Vagina (tissue), 2 donors: ENCODE data around the gene IL1RAPL1. TPM values are rescaled to one million over a fixed set of nuclear protein-coding genes. Genes with fewer than 3 reads are reported as not detected.

Source experiments
- DNase-seq, 2 donors: peaks; one replicate each; pipeline ENCODE4 v3.0.0-alpha.2; 2017; ENCODE audit errors: extremely low spot score in 2 of 2
- H3K27ac ChIP-seq: fragments of 200-600 bp; sonication (generic); one replicate; pipeline ENCODE4 v1.5.1; 2019
- H3K27me3 ChIP-seq: fragments of 200-600 bp; sonication (generic); one replicate; pipeline ENCODE4 v1.5.1; 2019
- H3K36me3 ChIP-seq, 2 donors: fragments of 200-600 bp; sonication (generic); one replicate each; pipeline ENCODE4 v1.5.1; 2017 to 2019
- H3K4me1 ChIP-seq: fragments of 200-600 bp; sonication (generic); one replicate; pipeline ENCODE4 v1.5.1; 2019
- H3K4me3 ChIP-seq, 2 donors: fragments of 200-600 bp; sonication (generic); 1 replicate in 1 of 2; 2 replicates in 1 of 2; pipeline ENCODE4 v1.5.1; 2016 to 2019
- H3K9me3 ChIP-seq: fragments of 200-600 bp; sonication (generic); one replicate; pipeline ENCODE4 v1.5.1; 2019
- POLR2A ChIP-seq, 2 donors: fragments of 450-650 bp; IDR thresholded peaks; one replicate each; pipeline ENCODE4 v1.6.1; 2017; ENCODE audit warnings: antibody characterized with exemption in 2 of 2, mild to moderate bottlenecking in 2 of 2, moderate library complexity in 2 of 2
- POLR2AphosphoS5 ChIP-seq, 2 donors: sonication (generic); formaldehyde crosslinking; IDR thresholded peaks; one replicate each; pipeline ENCODE4 v1.9.0; 2017; ENCODE audit warnings: antibody characterized with exemption in 2 of 2, mild to moderate bottlenecking in 2 of 2, low read depth in 1 of 2; ENCODE audit not compliant: insufficient read depth in 1 of 2
- intact Hi-C: fragments of 100-400 bp; cut with DNase I; formaldehyde crosslinking; loops from one replicate; pipeline ENCODE4 v1.15.1; 2023
- total RNA-seq: library from RNA; depleted of rRNA; stranded (reverse); fragments of >200 nt; gene quantifications from one replicate; pipeline ENCODE4 v1.2.3, GENCODE V29; 2016
- TF ChIP-seq, protein P1 (sequence below), 3 experiments: fragments of 450-650 bp in 2 of 3; fragments of 200-600 bp in 1 of 3; sonication (generic) in 1 of 3; IDR thresholded peaks; one replicate each; pipeline ENCODE4 v1.5.1; 2017 to 2019; ENCODE audit warnings: antibody characterized with exemption in 3 of 3, mild to moderate bottlenecking in 2 of 3, moderate library complexity in 2 of 3

Gene IL1RAPL1
- total RNA-seq, 1 donor from 2014 or later, result not detected

DNA sequence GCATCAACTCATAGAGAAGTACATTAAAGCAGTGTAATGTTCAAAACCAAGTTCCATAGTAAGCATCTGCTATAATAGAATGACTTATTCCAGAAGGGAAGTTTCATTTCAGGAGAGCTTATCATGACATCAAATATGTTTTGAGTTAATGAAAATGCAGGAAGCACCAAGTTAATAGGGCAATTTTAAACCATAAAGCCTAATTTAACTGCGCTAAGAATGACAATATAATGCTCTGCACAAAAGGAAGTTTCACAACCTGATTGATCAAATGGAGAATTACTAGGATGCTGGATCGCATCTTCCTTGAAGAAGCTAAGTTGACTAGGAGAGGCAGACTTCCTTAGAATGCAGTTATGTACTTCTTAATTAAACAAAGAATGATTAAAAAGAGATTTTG, 1211.2 kb downstream of the IL1RAPL1 start:
- no peaks in the 10 kb centered on the region for H3K36me3 ChIP-seq
- intact Hi-C loops, result no loop called here
- H3K4me3 ChIP-seq, result no peak overlapping the region
- no peak for DNase-seq
- H3K4me1 ChIP-seq, result no peaks in the 10 kb centered on the region
- H3K9me3 ChIP-seq, result no peaks in the 10 kb centered on the region
- TF ChIP-seq, protein P1, sequence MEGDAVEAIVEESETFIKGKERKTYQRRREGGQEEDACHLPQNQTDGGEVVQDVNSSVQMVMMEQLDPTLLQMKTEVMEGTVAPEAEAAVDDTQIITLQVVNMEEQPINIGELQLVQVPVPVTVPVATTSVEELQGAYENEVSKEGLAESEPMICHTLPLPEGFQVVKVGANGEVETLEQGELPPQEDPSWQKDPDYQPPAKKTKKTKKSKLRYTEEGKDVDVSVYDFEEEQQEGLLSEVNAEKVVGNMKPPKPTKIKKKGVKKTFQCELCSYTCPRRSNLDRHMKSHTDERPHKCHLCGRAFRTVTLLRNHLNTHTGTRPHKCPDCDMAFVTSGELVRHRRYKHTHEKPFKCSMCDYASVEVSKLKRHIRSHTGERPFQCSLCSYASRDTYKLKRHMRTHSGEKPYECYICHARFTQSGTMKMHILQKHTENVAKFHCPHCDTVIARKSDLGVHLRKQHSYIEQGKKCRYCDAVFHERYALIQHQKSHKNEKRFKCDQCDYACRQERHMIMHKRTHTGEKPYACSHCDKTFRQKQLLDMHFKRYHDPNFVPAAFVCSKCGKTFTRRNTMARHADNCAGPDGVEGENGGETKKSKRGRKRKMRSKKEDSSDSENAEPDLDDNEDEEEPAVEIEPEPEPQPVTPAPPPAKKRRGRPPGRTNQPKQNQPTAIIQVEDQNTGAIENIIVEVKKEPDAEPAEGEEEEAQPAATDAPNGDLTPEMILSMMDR (IDR thresholded peaks at IDR 0.05), result no peak
- TF ChIP-seq POLR2A (IDR thresholded peaks at IDR 0.05) (no peak), POLR2AphosphoS5 (IDR thresholded peaks at IDR 0.05; ENCODE audit: insufficient read depth in 1 of 2, low read depth in 1 of 2) (no peak)
- no peak overlapping the region for H3K27ac ChIP-seq
- no peaks in the 10 kb centered on the region for H3K27me3 ChIP-seq

DNA sequence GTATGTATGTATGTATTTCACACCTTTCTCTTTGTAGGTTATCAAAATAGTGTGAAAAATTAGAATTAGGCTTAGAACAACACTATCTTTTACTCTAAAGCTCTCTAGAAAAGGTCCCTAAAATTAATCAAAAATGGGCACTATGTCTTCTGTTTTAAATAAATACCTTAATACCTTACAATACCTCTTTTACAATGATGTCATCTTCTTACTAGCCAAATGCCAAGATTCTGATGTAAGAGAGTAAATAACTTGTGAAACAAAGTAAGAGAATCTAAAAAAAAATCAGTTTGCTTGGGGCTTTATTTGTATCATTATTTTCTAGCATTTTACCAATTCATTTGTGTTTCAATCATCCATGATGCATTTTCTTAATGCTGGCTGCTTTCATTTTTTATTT, 1225.9 kb downstream of the IL1RAPL1 start:
- TF ChIP-seq, protein P1 (IDR thresholded peaks at IDR 0.05), result no peak
- TF ChIP-seq POLR2AphosphoS5 (IDR thresholded peaks at IDR 0.05; ENCODE audit: insufficient read depth in 1 of 2, low read depth in 1 of 2) (no peak), POLR2A (IDR thresholded peaks at IDR 0.05) (no peak)
- no peak for DNase-seq
- intact Hi-C loops, result no loop called here
- H3K36me3 ChIP-seq, result no peaks in the 10 kb centered on the region
- H3K9me3 ChIP-seq, result no peaks in the 10 kb centered on the region
- H3K27me3 ChIP-seq, result no peaks in the 10 kb centered on the region
- H3K4me1 ChIP-seq, result no peaks in the 10 kb centered on the region
- H3K4me3 ChIP-seq, result no peak overlapping the region
- H3K27ac ChIP-seq, result no peak overlapping the region

DNA sequence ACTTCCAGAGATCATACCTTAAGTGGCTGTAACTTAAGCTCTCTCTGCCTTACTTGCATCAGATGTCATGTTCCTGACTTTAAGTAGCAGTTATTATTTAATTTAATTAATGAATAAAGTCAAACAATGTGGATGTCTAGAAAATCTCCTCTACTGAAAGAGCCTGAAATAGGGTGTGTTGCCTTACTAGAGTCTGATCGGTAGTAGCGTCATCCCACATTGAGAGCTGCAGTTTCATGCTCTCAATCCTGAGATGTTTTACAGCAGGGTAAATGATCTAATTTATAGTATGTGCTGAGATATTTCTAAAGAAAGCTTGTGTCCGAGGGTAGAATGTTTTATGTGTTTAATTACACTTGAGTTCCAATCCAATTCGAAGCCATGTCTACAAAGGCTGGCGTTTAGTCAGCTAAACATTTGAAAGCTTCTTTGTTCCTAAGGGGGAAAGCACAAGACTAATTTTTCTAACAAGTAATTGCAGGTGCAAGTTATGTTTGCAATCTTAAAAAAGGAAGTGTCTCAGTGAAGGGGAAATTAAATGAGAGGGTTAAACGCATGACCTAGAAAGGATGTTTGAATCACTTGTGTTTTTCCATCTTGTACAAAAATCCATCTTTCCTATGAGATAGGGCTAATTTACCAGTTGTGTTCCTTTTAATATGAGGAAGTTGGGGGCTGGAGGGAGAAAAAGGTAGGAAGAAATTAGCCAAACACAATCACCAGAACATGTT, 1237.1 kb downstream of the IL1RAPL1 start:
- H3K27me3 ChIP-seq, result no peaks in the 10 kb centered on the region
- no peak overlapping the region for H3K4me3 ChIP-seq
- H3K4me1 ChIP-seq, result no peaks in the 10 kb centered on the region
- TF ChIP-seq POLR2A (IDR thresholded peaks at IDR 0.05) (no peak), POLR2AphosphoS5 (IDR thresholded peaks at IDR 0.05; ENCODE audit: insufficient read depth in 1 of 2, low read depth in 1 of 2) (no peak)
- TF ChIP-seq, protein P1 (IDR thresholded peaks at IDR 0.05), result no peak
- H3K27ac ChIP-seq, result no peak overlapping the region
- no peaks in the 10 kb centered on the region for H3K36me3 ChIP-seq
- no peaks in the 10 kb centered on the region for H3K9me3 ChIP-seq
- DNase-seq, result no peak
- intact Hi-C loops, result no loop called here

DNA sequence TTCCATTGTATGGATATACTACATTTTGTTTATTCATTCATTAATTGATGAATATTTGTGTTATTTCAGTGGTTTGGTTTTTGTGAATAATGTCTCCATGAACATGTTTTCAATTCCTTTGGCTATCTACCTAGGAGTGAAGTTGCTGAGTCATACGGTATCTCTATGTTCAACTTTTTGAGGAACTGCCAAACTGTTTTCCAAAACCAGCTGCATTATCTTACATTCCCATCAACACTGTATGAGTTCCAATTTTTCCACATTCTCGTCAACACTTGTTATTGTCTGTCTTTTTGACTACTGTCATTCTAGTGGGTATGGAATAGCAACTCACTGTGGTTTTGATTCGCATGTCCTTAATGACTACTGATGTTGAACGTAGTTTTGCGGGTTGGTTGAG, 1239.5 kb downstream of the IL1RAPL1 start:
- Histone ChIP-seq H3K9me3 (no peaks in the 10 kb centered on the region), H3K36me3 (no peaks in the 10 kb centered on the region), H3K27ac (no peak overlapping the region), H3K27me3 (no peaks in the 10 kb centered on the region), H3K4me3 (no peak overlapping the region), H3K4me1 (no peaks in the 10 kb centered on the region)
- intact Hi-C loops, result no loop called here
- TF ChIP-seq POLR2A (IDR thresholded peaks at IDR 0.05) (no peak), POLR2AphosphoS5 (IDR thresholded peaks at IDR 0.05; ENCODE audit: insufficient read depth in 1 of 2, low read depth in 1 of 2) (no peak)
- TF ChIP-seq, protein P1 (IDR thresholded peaks at IDR 0.05), result no peak
- no peak for DNase-seq

DNA sequence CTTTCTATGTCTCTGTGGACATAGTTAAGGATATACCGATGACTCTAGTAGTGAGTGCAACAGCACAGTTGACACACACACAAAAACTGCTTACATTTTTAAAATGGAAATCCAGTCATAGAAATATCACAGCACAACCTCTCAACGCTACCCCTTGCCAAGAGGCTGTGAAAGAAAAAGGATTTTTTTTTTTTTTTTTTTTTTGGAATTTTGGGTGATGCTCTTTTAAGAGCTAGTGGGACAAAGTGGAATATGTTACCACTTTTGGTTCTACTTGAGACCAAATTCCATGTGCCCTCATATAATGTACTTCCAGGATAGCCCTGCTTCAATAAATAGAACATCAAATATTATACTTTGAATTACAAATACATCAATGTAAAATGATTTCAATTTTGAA, 1247.1 kb downstream of the IL1RAPL1 start:
- no peaks in the 10 kb centered on the region for H3K4me1 ChIP-seq
- no peak overlapping the region for H3K27ac ChIP-seq
- H3K9me3 ChIP-seq, result no peaks in the 10 kb centered on the region
- DNase-seq, result no peak
- no peaks in the 10 kb centered on the region for H3K36me3 ChIP-seq
- no peaks in the 10 kb centered on the region for H3K27me3 ChIP-seq
- intact Hi-C loops, result no loop called here
- TF ChIP-seq POLR2AphosphoS5 (IDR thresholded peaks at IDR 0.05; ENCODE audit: insufficient read depth in 1 of 2, low read depth in 1 of 2), result no peak
- no peak for TF ChIP-seq POLR2A (IDR thresholded peaks at IDR 0.05)
- TF ChIP-seq, protein P1 (IDR thresholded peaks at IDR 0.05), result no peak
- H3K4me3 ChIP-seq, result no peak overlapping the region
